GM23338 (cell line): Measurements from ENCODE around the gene KIF3C.

Source experiments
- CREB1 ChIP-seq: fragments of 250-450 bp; sonication (Bioruptor Pico); IDR thresholded peaks from 2 replicates; pipeline ENCODE4 v1.5.0; 2020; ENCODE audit warnings: low read depth, mild to moderate bottlenecking, moderate library complexity
- CTCF ChIP-seq, 2 experiments: fragments of 200-600 bp in 1 of 2; sonication (generic) in 1 of 2; conservative IDR thresholded peaks; 2 replicates each; pipeline versions ENCODE4 v1.5.1 to v1.6.1; 2016 to 2017; ENCODE audit warnings: antibody characterized with exemption in 2 of 2, low read depth in 2 of 2, mild to moderate bottlenecking in 2 of 2, moderate library complexity in 1 of 2
- ETS1 ChIP-seq: IDR thresholded peaks from 2 replicates; pipeline ENCODE4 v1.6.1; 2016; ENCODE audit warnings: antibody characterized with exemption
- EZH2 ChIP-seq: fragments of 200-600 bp; sonication (generic); IDR thresholded peaks from one replicate; pipeline ENCODE4 v1.8.0; 2017; ENCODE audit warnings: antibody characterized with exemption, mild to moderate bottlenecking, low read depth; ENCODE audit not compliant: unreplicated experiment
- EZH2phosphoT487 ChIP-seq: fragments of 200-600 bp; sonication (generic); IDR thresholded peaks from one replicate; pipeline ENCODE4 v1.8.1; 2018; ENCODE audit warnings: antibody characterized with exemption; ENCODE audit not compliant: unreplicated experiment
- JUNB ChIP-seq: IDR thresholded peaks from one replicate; pipeline ENCODE4 v1.6.1; 2016; ENCODE audit warnings: antibody characterized with exemption; ENCODE audit not compliant: unreplicated experiment
- NANOG ChIP-seq: IDR thresholded peaks from 2 replicates; pipeline ENCODE4 v1.6.1; 2016; ENCODE audit warnings: antibody characterized with exemption, borderline replicate concordance
- POLR2AphosphoS5 ChIP-seq: IDR thresholded peaks from 2 replicates; pipeline ENCODE4 v1.6.1; 2016; ENCODE audit warnings: antibody characterized with exemption, low read depth
- REST ChIP-seq: IDR thresholded peaks from one replicate; pipeline ENCODE4 v1.6.1; 2018; ENCODE audit warnings: antibody characterized with exemption; ENCODE audit not compliant: unreplicated experiment
- STAT1 ChIP-seq: IDR thresholded peaks from one replicate; pipeline ENCODE4 v1.6.1; 2016; ENCODE audit warnings: antibody characterized with exemption; ENCODE audit not compliant: unreplicated experiment

- TF ChIP-seq CTCF (conservative IDR thresholded peaks at IDR 0.05; ENCODE audit: low read depth in 2 of 2) (no peak), POLR2AphosphoS5 (no peak), EZH2 (no peak), REST (no peak), STAT1 (no peak), NANOG (no peak), EZH2phosphoT487 (no peak), ETS1 (no peak), CREB1 (CRISPR knock-in tag) (no peak), JUNB (no peak)
Observed at GRCh38 chr2:25992556-25992955, 10.3 kb upstream of the KIF3C start.
